Ascending aorta (tissue), 2 donors: ENCODE measurements around the gene AUH. TPM values are rescaled to one million over a fixed set of nuclear protein-coding genes. Genes with fewer than 3 reads are reported as not detected.

Source experiments
- DNase-seq, 2 donors: peaks; one replicate each; pipeline ENCODE4 v3.0.0-alpha.2; 2019; ENCODE audit warnings: low spot score in 2 of 2
- H3K27ac ChIP-seq, 2 donors: fragments of 200-600 bp; sonication (generic); one replicate each; pipeline ENCODE4 v1.5.1; 2016 to 2017; ENCODE audit warnings: mild to moderate bottlenecking in 1 of 2
- H3K27me3 ChIP-seq: fragments of 200-600 bp; sonication (generic); one replicate; pipeline ENCODE4 v1.5.1; 2017
- H3K36me3 ChIP-seq, 2 donors: fragments of 200-600 bp; sonication (generic); one replicate each; pipeline ENCODE4 v1.5.1; 2016
- H3K4me1 ChIP-seq, 2 donors: fragments of 200-600 bp; sonication (generic); one replicate each; pipeline ENCODE4 v1.5.1; 2016 to 2017; ENCODE audit warnings: mild to moderate bottlenecking in 1 of 2
- H3K4me3 ChIP-seq, 2 donors: fragments of 200-600 bp; sonication (generic); one replicate each; pipeline ENCODE4 v1.5.1; 2016 to 2017; ENCODE audit warnings: mild to moderate bottlenecking in 1 of 2
- H3K9me3 ChIP-seq, 2 donors: fragments of 200-600 bp; sonication (generic); one replicate each; pipeline ENCODE4 v1.5.1; 2016
- CTCF ChIP-seq, 3 experiments: fragments of 200-600 bp in 2 of 3; fragments of 450-650 bp in 1 of 3; sonication (generic) in 2 of 3; IDR thresholded peaks; one replicate each; pipeline ENCODE4 v1.5.1; 2016 to 2019; ENCODE audit warnings: antibody characterized with exemption in 3 of 3, mild to moderate bottlenecking in 1 of 3, moderate library complexity in 1 of 3
- intact Hi-C: fragments of 100-400 bp; cut with DNase I; formaldehyde crosslinking; loops from one replicate; pipeline ENCODE4 v1.15.1; 2023
- total RNA-seq: library from RNA; depleted of rRNA; stranded (reverse); fragments of >200 nt; gene quantifications from one replicate; pipeline ENCODE4 v1.1.0, GENCODE V29; 2016

Gene AUH
- total RNA-seq, 1 donor from 2014 or later: 46.2 TPM

- no peak overlapping the region for H3K27ac ChIP-seq
- H3K9me3 ChIP-seq: no peaks in the 10 kb centered on the region
- H3K4me1 ChIP-seq: no peaks in the 10 kb centered on the region
- DNase-seq: no peak
- no peak for TF ChIP-seq CTCF (IDR thresholded peaks at IDR 0.05)
- H3K4me3 ChIP-seq: no peak overlapping the region
- H3K27me3 ChIP-seq: no peaks in the 10 kb centered on the region
- intact Hi-C loops: no loop called here
- peaks cover 0 to 4% of the 10 kb centered on the region in 2 donors for H3K36me3 ChIP-seq
These were observed 45.6 kb downstream of the AUH start for GRCh38 chr9:91316093-91316492.

DNA sequence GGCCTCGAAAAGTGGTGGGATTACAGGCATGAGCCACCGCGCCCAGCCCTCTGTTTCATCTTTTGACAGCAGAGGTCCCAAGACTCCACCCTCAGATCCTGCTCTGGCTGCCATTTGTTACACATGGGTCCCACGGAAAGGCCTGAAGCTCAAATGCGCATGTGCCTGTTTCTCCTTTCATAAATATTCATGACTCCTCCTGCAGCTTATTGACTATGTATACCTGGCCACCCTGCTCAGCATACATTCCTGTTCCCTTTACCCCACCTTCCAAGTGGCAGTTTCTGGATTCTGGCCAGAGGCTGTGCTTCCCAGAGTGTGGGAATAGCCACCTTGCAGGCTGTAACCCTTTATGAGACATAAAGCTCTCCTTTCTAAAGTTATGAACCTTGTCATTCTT lies 46.5 kb downstream of the AUH start:
- intact Hi-C loops: no loop called here
- TF ChIP-seq CTCF (IDR thresholded peaks at IDR 0.05): no peak
- no peaks in the 10 kb centered on the region for H3K27me3 ChIP-seq
- no peak for DNase-seq
- H3K27ac ChIP-seq: no peak overlapping the region
- no peaks in the 10 kb centered on the region for H3K4me1 ChIP-seq
- no peak overlapping the region for H3K4me3 ChIP-seq
- H3K36me3 ChIP-seq: peaks cover 0 to 4% of the 10 kb centered on the region in 2 donors
- no peaks in the 10 kb centered on the region for H3K9me3 ChIP-seq

GRCh38 chr9:91312717-91313325 lies 48.9 kb downstream of the AUH start:
- TF ChIP-seq CTCF (IDR thresholded peaks at IDR 0.05): no peak

GRCh38 chr9:91310037-91310436 lies 51.7 kb downstream of the AUH start:
- intact Hi-C loops: no loop called here
- no peak for TF ChIP-seq CTCF (IDR thresholded peaks at IDR 0.05)
- DNase-seq: no peak
- H3K27me3 ChIP-seq: no peaks in the 10 kb centered on the region
- H3K4me1 ChIP-seq: no peaks in the 10 kb centered on the region
- no peak overlapping the region for H3K27ac ChIP-seq
- no peak overlapping the region for H3K4me3 ChIP-seq
- no peaks in the 10 kb centered on the region for H3K36me3 ChIP-seq
- no peaks in the 10 kb centered on the region for H3K9me3 ChIP-seq

More at GRCh38 chr9:91312717-91313325, 48.9 kb downstream of the AUH start:
- intact Hi-C loops: no loop called here
- peaks cover 0 to 4% of the 10 kb centered on the region in 2 donors for H3K36me3 ChIP-seq
- no peak overlapping the region for H3K4me3 ChIP-seq
- no peak for DNase-seq
- no peaks in the 10 kb centered on the region for H3K27me3 ChIP-seq
- H3K4me1 ChIP-seq: no peaks in the 10 kb centered on the region
- no peak overlapping the region for H3K27ac ChIP-seq
- H3K9me3 ChIP-seq: no peaks in the 10 kb centered on the region

- intact Hi-C loops: no loop called here
- DNase-seq: no peak
- no peaks in the 10 kb centered on the region for H3K36me3 ChIP-seq
- no peak for TF ChIP-seq CTCF (IDR thresholded peaks at IDR 0.05)
- H3K4me1 ChIP-seq: peaks cover 0 to 6% of the 10 kb centered on the region in 2 donors
- H3K4me3 ChIP-seq: no peak overlapping the region
- no peak overlapping the region for H3K27ac ChIP-seq
- H3K9me3 ChIP-seq: no peaks in the 10 kb centered on the region
- no peaks in the 10 kb centered on the region for H3K27me3 ChIP-seq
These were observed 53.5 kb downstream of the AUH start for GRCh38 chr9:91308191-91308590.

DNA sequence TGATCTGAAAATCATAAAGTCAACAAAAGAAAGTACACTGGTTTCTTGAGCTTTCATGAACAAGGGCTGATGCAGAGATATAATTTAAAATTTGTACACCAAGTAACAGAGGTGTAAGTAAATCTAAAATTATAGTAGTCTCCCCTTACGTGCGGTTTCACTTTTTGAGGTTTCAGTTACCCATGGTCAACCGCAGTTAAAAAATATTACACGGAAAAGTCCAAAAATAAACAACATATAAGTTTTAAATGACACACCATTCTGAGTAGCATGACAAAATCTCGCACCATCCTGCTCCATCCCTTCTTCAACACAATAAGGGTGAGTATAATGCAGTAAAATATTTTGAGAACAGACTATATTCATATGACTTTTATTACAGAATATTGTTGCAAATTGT lies 54.4 kb downstream of the AUH start:
- H3K4me3 ChIP-seq: no peak overlapping the region
- H3K27ac ChIP-seq: no peak overlapping the region
- H3K36me3 ChIP-seq: no peaks in the 10 kb centered on the region
- intact Hi-C loops: no loop called here
- no peak for TF ChIP-seq CTCF (IDR thresholded peaks at IDR 0.05)
- peaks cover 4 to 12% of the 10 kb centered on the region in 2 donors for H3K4me1 ChIP-seq
- DNase-seq: no peak
- H3K9me3 ChIP-seq: no peaks in the 10 kb centered on the region
- no peaks in the 10 kb centered on the region for H3K27me3 ChIP-seq
